ENCODE results near the gene MOSPD2. TPM values are rescaled to one million over a fixed set of nuclear protein-coding genes. Genes with fewer than 3 reads are reported as not detected.
A peak's percentile ranks its signal among the peaks of the same experiment; 100 is the strongest.

The MOSPD2 gene
- polyA plus RNA-seq, 2 of the 4 experiments (the other 2 are of a cell fraction): 10.0 to 28.4 TPM

- no peak for FAIRE-seq
Observed at GRCh38 chrX:14941301-14941700, 68.1 kb downstream of the MOSPD2 start.

DNA sequence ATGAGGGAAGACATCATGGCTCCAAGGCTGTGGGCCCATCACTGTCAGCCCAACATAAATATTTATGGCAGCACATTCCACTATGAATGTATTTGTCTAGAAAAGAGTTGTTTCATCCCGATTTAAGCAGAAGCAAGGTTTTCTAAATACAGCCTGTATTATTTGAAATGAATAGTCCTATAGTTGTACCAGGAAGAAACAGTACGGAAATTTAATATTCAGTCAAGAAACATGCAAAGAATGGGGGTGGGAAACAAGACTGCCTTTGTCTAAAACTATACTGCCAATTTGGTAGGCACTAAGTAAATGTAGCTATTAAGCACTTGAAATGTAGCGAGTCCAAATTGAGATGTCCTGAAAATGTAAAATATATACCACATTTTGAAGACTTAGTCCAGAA is 69.1 kb downstream of the MOSPD2 start:
- no peak overlapping the region for H3K4me3 ChIP-seq
- ChIA-PET CTCF (no interaction called here), POLR2A (no interaction called here)
- no peaks in the 10 kb centered on the region for H3K9me3 ChIP-seq
- 74% methylated on average over 3 of the region's 3 CpGs for WGBS (ENCODE audit: missing lambda C conversion rate)
- H3K27ac ChIP-seq: no peak overlapping the region
- no peaks in the 10 kb centered on the region for H3K4me1 ChIP-seq
- TF ChIP-seq NPAS2 (CRISPR knock-in tag; IDR thresholded peaks at IDR 0.05; ENCODE audit: borderline replicate concordance): no peak
- no peak for TF ChIP-seq HOXB13 (CRISPR knock-in tag; IDR thresholded peaks at IDR 0.05; ENCODE audit: low read depth)
- TF ChIP-seq MAFK (IDR thresholded peaks at IDR 0.05; ENCODE audit: partially characterized antibody): no peak
- TF ChIP-seq, protein P1, sequence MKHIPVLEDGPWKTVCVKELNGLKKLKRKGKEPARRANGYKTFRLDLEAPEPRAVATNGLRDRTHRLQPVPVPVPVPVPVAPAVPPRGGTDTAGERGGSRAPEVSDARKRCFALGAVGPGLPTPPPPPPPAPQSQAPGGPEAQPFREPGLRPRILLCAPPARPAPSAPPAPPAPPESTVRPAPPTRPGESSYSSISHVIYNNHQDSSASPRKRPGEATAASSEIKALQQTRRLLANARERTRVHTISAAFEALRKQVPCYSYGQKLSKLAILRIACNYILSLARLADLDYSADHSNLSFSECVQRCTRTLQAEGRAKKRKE (CRISPR knock-in tag; IDR thresholded peaks at IDR 0.05; ENCODE audit: low read depth): no peak
- no peak for TF ChIP-seq HOXA7 (CRISPR knock-in tag; IDR thresholded peaks at IDR 0.05)
- TF ChIP-seq USF2 (IDR thresholded peaks at IDR 0.05): no peak
- no peak for TF ChIP-seq PBX3 (IDR thresholded peaks at IDR 0.05)
- no peak for TF ChIP-seq ESRRA (IDR thresholded peaks at IDR 0.05; ENCODE audit: borderline replicate concordance, low read length)
- TF ChIP-seq RNF2 (IDR thresholded peaks at IDR 0.05; ENCODE audit: borderline replicate concordance, low read depth): no peak
- TF ChIP-seq KDM5A (IDR thresholded peaks at IDR 0.05): no peak
- TF ChIP-seq, protein P2, sequence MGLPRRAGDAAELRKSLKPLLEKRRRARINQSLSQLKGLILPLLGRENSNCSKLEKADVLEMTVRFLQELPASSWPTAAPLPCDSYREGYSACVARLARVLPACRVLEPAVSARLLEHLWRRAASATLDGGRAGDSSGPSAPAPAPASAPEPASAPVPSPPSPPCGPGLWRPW (IDR thresholded peaks at IDR 0.05): no peak
- no peak for TF ChIP-seq POLR2AphosphoS2 (conservative IDR thresholded peaks at IDR 0.05; ENCODE audit: low read length)
- DNase-seq (ENCODE audit: low read depth in 1 of 2, low spot score in 1 of 2) (no peak), ATAC-seq (no peak), FAIRE-seq (peak; percentile 99)
- no peak overlapping the region for H3K4me2 ChIP-seq

More at GRCh38 chrX:14941301-14941700, 68.1 kb downstream of the MOSPD2 start:
- ATAC-seq (no peak), DNase-seq (ENCODE audit: low read depth in 1 of 2, low spot score in 1 of 2) (no peak)
- TF ChIP-seq USF2 (IDR thresholded peaks at IDR 0.05): no peak
- TF ChIP-seq ZC3H11A (IDR thresholded peaks at IDR 0.05): no peak
- TF ChIP-seq HOXB5 (CRISPR knock-in tag; IDR thresholded peaks at IDR 0.05): no peak
- no peak for TF ChIP-seq CEBPB (IDR thresholded peaks at IDR 0.05)
- no peak for TF ChIP-seq RCOR1 (IDR thresholded peaks at IDR 0.05; ENCODE audit: low read depth, low read length)
- TF ChIP-seq, protein P3, sequence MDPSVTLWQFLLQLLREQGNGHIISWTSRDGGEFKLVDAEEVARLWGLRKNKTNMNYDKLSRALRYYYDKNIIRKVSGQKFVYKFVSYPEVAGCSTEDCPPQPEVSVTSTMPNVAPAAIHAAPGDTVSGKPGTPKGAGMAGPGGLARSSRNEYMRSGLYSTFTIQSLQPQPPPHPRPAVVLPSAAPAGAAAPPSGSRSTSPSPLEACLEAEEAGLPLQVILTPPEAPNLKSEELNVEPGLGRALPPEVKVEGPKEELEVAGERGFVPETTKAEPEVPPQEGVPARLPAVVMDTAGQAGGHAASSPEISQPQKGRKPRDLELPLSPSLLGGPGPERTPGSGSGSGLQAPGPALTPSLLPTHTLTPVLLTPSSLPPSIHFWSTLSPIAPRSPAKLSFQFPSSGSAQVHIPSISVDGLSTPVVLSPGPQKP (IDR thresholded peaks at IDR 0.05; ENCODE audit: low read depth, low read length): no peak
- TF ChIP-seq POLR2AphosphoS2 (conservative IDR thresholded peaks at IDR 0.05; ENCODE audit: low read length): no peak
- no peak for TF ChIP-seq MAX (IDR thresholded peaks at IDR 0.05)
- no peak for TF ChIP-seq ZSCAN20 (CRISPR knock-in tag; IDR thresholded peaks at IDR 0.05)
- no peak for TF ChIP-seq HEYL (CRISPR knock-in tag; IDR thresholded peaks at IDR 0.05)
- H3K4me1 ChIP-seq: 0 out of 3 replicates have a peak, but pooled peaks cover 3% of the 10 kb centered on the region
- no peak overlapping the region for H3K4me3 ChIP-seq
- no peak overlapping the region for H3K27ac ChIP-seq
- H3K4me2 ChIP-seq: no peak overlapping the region
- WGBS (ENCODE audit: missing lambda C conversion rate): 77% methylated on average over 3 of the region's 3 CpGs
- CTCF ChIA-PET: no interaction called here
- POLR2A ChIA-PET: no interaction called here
- H3K9me3 ChIP-seq: no peaks in the 10 kb centered on the region

All from A549 (cell line).